SK-N-SH treated with all-trans-retinoic acid at 6 μM for 48 hours (cell line): ENCODE measurements around the gene SOX13.

Experiments used
- ATAC-seq: fragments of 200-7000 bp; cut with Tn5 transposase; 3 replicates; pipeline ENCODE4 v1.9.1; 2020; ENCODE audit warnings: mild to moderate bottlenecking, moderate library complexity
- ARNTL ChIP-seq: fragments of 450-650 bp; formaldehyde crosslinking; IDR thresholded peaks from 2 replicates; pipeline ENCODE4 v1.5.0; 2020; ENCODE audit warnings: low read depth, mild to moderate bottlenecking, moderate library complexity, borderline replicate concordance
- CREB5 ChIP-seq: fragments of 250-450 bp; sonication (Bioruptor Pico); IDR thresholded peaks from 2 replicates; pipeline ENCODE4 v1.5.1; 2020; ENCODE audit warnings: low read depth, mild to moderate bottlenecking, moderate library complexity
- CSRNP3 ChIP-seq: fragments of 250-450 bp; sonication (Bioruptor Pico); IDR thresholded peaks from 2 replicates; pipeline ENCODE4 v1.5.1; 2021; ENCODE audit warnings: mild to moderate bottlenecking, moderate library complexity
- GLIS3 ChIP-seq: fragments of 250-450 bp; sonication (Bioruptor Pico); IDR thresholded peaks from 2 replicates; pipeline ENCODE4 v1.5.0; 2020; ENCODE audit warnings: mild to moderate bottlenecking, moderate library complexity
- ISL1 ChIP-seq: fragments of 250-450 bp; sonication (Bioruptor Pico); IDR thresholded peaks from 2 replicates; pipeline ENCODE4 v2.1.2; 2022; ENCODE audit warnings: mild to moderate bottlenecking, moderate library complexity
- OSR1 ChIP-seq: fragments of 250-450 bp; sonication (Bioruptor Pico); IDR thresholded peaks from 2 replicates; pipeline ENCODE4 v1.8.0; 2022; ENCODE audit warnings: moderate library complexity, mild to moderate bottlenecking, inconsistent platforms
- PATZ1 ChIP-seq: fragments of 250-450 bp; sonication (Bioruptor Pico); IDR thresholded peaks from 2 replicates; pipeline ENCODE4 v1.8.0; 2020; ENCODE audit warnings: mild to moderate bottlenecking, moderate library complexity, borderline replicate concordance
- POU6F1 ChIP-seq: fragments of 250-450 bp; sonication (Bioruptor Pico); IDR thresholded peaks from 2 replicates; pipeline ENCODE4 v1.8.0; 2021; ENCODE audit warnings: low read depth, mild to moderate bottlenecking, moderate library complexity, borderline replicate concordance
- RARB ChIP-seq: fragments of 250-450 bp; sonication (Bioruptor Pico); IDR thresholded peaks from 2 replicates; pipeline ENCODE4 v1.8.0; 2021; ENCODE audit warnings: mild to moderate bottlenecking, moderate library complexity
- SNAI2 ChIP-seq: fragments of 250-450 bp; sonication (Bioruptor Pico); IDR thresholded peaks from 2 replicates; pipeline ENCODE4 v1.5.0; 2020; ENCODE audit warnings: mild to moderate bottlenecking, moderate library complexity
- TCF4 ChIP-seq: fragments of 250-450 bp; sonication (Bioruptor Pico); IDR thresholded peaks from 2 replicates; pipeline ENCODE4 v1.8.0; 2021; ENCODE audit warnings: mild to moderate bottlenecking, moderate library complexity, borderline replicate concordance
- ZFP3 ChIP-seq: fragments of 250-450 bp; sonication (Bioruptor Pico); IDR thresholded peaks from 2 replicates; pipeline ENCODE4 v1.5.0; 2020; ENCODE audit warnings: mild to moderate bottlenecking, moderate library complexity
- ZFP30 ChIP-seq: fragments of 450-650 bp; formaldehyde crosslinking; IDR thresholded peaks from 2 replicates; pipeline ENCODE4 v1.5.0; 2022; ENCODE audit warnings: mild to moderate bottlenecking, moderate library complexity
- ZNF565 ChIP-seq: fragments of 450-650 bp; formaldehyde crosslinking; conservative IDR thresholded peaks from 2 replicates; pipeline ENCODE4 v1.5.0; 2020; ENCODE audit warnings: low read depth, mild to moderate bottlenecking, moderate library complexity
- ZNF8 ChIP-seq: fragments of 450-650 bp; formaldehyde crosslinking; IDR thresholded peaks from 2 replicates; pipeline ENCODE4 v1.5.0; 2020; ENCODE audit warnings: mild to moderate bottlenecking, moderate library complexity

The SOX13 gene

GRCh38 chr1:204093421-204093717, 20.5 kb downstream of the SOX13 start (continued):
- TF ChIP-seq POU6F1 (CRISPR knock-in tag) (no peak), PATZ1 (CRISPR knock-in tag) (no peak), SNAI2 (CRISPR knock-in tag) (no peak), OSR1 (CRISPR knock-in tag) (no peak)

- no peak for ATAC-seq
- TF ChIP-seq PATZ1 (CRISPR knock-in tag) (no peak), CSRNP3 (CRISPR knock-in tag) (no peak), ARNTL (CRISPR knock-in tag) (no peak), RARB (CRISPR knock-in tag) (no peak), OSR1 (CRISPR knock-in tag) (no peak), TCF4 (CRISPR knock-in tag) (no peak), ZNF8 (CRISPR knock-in tag) (no peak), ZFP3 (CRISPR knock-in tag) (no peak), CREB5 (CRISPR knock-in tag) (no peak), ZNF565 (no peak), ISL1 (CRISPR knock-in tag) (no peak), SNAI2 (CRISPR knock-in tag) (no peak), GLIS3 (CRISPR knock-in tag) (no peak)
Measured at GRCh38 chr1:204093781-204094180, 20.9 kb downstream of the SOX13 start.

GRCh38 chr1:204094313-204094729, 21.4 kb downstream of the SOX13 start:
- no peak for TF ChIP-seq GLIS3 (CRISPR knock-in tag)
- TF ChIP-seq, all 23 proteins: peak for 0
- ATAC-seq, result no peak

- no peak for TF ChIP-seq SNAI2 (CRISPR knock-in tag)
- TF ChIP-seq ZFP3 (CRISPR knock-in tag), result no peak
- TF ChIP-seq OSR1 (CRISPR knock-in tag), result no peak
- TF ChIP-seq ZFP30 (CRISPR knock-in tag), result no peak
- no peak for TF ChIP-seq ISL1 (CRISPR knock-in tag)
- no peak for TF ChIP-seq GLIS3 (CRISPR knock-in tag)
- ATAC-seq, result no peak
Measured at GRCh38 chr1:204094856-204095634, 22.1 kb downstream of the SOX13 start.

GRCh38 chr1:204096931-204097330, 24.0 kb downstream of the SOX13 start:
- ATAC-seq, result no peak
- TF ChIP-seq POU6F1 (CRISPR knock-in tag) (no peak), SNAI2 (CRISPR knock-in tag) (no peak)
